ENCODE measurements around the gene ACP2.
"Not testable (repeated sequence)": the region's sequence is repeated elsewhere in the genome, so short reads cannot be mapped to it uniquely, and the experiment has no call there.

The ACP2 gene

GRCh38 chr11:47192111-47192510 lies 56.5 kb downstream of the ACP2 start:
- DNase-seq: no peak

GRCh38 chr11:47191137-47191536 lies 57.5 kb downstream of the ACP2 start:
- DNase-seq: not testable (repeated sequence)
